Panc1 (cell line): ENCODE measurements around the gene PDE1C.

Experiments
- TF ChIP-seq, protein P1 (sequence below): fragments of 450-650 bp; IDR thresholded peaks from 2 replicates; pipeline ENCODE4 v1.5.1; 2017; ENCODE audit warnings: mild to moderate bottlenecking
- TF ChIP-seq, protein P2 (sequence below), 2 experiments: IDR thresholded peaks; 2 replicates each; pipeline ENCODE4 v1.6.1; 2011 to 2012; ENCODE audit warnings: low read depth in 2 of 2, control low read depth in 1 of 2, low read length in 1 of 2, mild to moderate bottlenecking in 1 of 2, moderate library complexity in 1 of 2; ENCODE audit not compliant: insufficient read depth in 1 of 2

DNA sequence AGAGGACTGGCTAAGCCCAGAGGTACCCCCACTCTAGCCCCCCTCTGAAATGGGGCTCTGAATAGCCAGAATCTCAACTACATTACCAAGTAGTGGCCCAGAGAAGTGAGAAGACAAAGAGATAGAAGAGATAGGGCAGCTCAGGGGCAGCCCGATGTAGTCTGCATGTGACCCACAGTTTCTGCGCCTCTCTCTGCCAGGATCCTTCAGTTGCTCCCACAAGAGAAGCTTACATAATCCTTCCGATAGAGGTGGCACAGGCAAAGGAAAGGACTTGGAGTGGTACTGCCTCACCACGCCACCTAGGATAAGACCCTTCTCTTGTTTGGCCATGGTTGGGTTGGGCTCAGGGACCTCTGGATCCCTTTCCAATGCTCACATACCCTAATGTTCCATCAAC is 5.4 kb upstream of the PDE1C start:
- TF ChIP-seq, protein P1, sequence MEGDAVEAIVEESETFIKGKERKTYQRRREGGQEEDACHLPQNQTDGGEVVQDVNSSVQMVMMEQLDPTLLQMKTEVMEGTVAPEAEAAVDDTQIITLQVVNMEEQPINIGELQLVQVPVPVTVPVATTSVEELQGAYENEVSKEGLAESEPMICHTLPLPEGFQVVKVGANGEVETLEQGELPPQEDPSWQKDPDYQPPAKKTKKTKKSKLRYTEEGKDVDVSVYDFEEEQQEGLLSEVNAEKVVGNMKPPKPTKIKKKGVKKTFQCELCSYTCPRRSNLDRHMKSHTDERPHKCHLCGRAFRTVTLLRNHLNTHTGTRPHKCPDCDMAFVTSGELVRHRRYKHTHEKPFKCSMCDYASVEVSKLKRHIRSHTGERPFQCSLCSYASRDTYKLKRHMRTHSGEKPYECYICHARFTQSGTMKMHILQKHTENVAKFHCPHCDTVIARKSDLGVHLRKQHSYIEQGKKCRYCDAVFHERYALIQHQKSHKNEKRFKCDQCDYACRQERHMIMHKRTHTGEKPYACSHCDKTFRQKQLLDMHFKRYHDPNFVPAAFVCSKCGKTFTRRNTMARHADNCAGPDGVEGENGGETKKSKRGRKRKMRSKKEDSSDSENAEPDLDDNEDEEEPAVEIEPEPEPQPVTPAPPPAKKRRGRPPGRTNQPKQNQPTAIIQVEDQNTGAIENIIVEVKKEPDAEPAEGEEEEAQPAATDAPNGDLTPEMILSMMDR = no peak
- TF ChIP-seq, protein P2, sequence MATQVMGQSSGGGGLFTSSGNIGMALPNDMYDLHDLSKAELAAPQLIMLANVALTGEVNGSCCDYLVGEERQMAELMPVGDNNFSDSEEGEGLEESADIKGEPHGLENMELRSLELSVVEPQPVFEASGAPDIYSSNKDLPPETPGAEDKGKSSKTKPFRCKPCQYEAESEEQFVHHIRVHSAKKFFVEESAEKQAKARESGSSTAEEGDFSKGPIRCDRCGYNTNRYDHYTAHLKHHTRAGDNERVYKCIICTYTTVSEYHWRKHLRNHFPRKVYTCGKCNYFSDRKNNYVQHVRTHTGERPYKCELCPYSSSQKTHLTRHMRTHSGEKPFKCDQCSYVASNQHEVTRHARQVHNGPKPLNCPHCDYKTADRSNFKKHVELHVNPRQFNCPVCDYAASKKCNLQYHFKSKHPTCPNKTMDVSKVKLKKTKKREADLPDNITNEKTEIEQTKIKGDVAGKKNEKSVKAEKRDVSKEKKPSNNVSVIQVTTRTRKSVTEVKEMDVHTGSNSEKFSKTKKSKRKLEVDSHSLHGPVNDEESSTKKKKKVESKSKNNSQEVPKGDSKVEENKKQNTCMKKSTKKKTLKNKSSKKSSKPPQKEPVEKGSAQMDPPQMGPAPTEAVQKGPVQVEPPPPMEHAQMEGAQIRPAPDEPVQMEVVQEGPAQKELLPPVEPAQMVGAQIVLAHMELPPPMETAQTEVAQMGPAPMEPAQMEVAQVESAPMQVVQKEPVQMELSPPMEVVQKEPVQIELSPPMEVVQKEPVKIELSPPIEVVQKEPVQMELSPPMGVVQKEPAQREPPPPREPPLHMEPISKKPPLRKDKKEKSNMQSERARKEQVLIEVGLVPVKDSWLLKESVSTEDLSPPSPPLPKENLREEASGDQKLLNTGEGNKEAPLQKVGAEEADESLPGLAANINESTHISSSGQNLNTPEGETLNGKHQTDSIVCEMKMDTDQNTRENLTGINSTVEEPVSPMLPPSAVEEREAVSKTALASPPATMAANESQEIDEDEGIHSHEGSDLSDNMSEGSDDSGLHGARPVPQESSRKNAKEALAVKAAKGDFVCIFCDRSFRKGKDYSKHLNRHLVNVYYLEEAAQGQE (IDR thresholded peaks at IDR 0.05; ENCODE audit: insufficient read depth in 1 of 2, low read depth in 2 of 2, low read length in 1 of 2) = no peak
